GM12892 (cell line): Measurements from ENCODE around the gene RRP1.

Experiments
- POLR2A ChIP-seq: IDR thresholded peaks from 2 replicates; pipeline ENCODE4 v1.6.1; 2011; ENCODE audit warnings: low read depth, low read length, control low read depth
- POLR2AphosphoS5 ChIP-seq: IDR thresholded peaks from 2 replicates; pipeline ENCODE4 v1.6.1; 2011; ENCODE audit warnings: low read depth, low read length, control low read depth

GRCh38 chr21:43812139-43812821 lies 22.9 kb downstream of the RRP1 start:
- no peak for TF ChIP-seq POLR2AphosphoS5
- no peak for TF ChIP-seq POLR2A
